HG03135 (cell line): ENCODE results near the gene TRIL.
A peak's percentile ranks its signal among the peaks of the same experiment; 100 is the strongest.

ENCODE experiments used
- ATAC-seq: cut with Tn5 transposase; IDR thresholded peaks from one replicate; pipeline ENCODE4 v1.9.1; 2021; ENCODE audit warnings: mild to moderate bottlenecking, moderate library complexity; ENCODE audit not compliant: unreplicated experiment

Gene TRIL

DNA sequence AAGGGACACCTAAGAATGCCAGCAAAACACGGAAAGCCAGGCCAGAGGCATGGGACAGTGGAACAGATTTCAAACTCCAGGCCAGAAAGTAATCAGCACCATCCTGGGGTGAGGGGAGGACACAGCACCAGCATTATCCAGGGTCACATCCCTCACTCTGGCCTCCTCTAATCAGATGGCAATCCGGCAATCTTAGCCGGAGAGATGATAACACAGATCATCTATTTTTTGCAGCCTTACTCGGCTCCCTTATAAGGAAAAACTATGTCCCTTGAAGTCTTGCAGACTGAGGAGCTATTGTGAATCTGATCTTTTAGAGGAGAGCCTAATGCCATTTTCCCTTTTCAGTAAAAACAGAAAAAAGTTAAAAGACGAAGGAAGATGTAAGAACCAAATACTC, 16.5 kb downstream of the TRIL start:
- ATAC-seq: no peak

DNA sequence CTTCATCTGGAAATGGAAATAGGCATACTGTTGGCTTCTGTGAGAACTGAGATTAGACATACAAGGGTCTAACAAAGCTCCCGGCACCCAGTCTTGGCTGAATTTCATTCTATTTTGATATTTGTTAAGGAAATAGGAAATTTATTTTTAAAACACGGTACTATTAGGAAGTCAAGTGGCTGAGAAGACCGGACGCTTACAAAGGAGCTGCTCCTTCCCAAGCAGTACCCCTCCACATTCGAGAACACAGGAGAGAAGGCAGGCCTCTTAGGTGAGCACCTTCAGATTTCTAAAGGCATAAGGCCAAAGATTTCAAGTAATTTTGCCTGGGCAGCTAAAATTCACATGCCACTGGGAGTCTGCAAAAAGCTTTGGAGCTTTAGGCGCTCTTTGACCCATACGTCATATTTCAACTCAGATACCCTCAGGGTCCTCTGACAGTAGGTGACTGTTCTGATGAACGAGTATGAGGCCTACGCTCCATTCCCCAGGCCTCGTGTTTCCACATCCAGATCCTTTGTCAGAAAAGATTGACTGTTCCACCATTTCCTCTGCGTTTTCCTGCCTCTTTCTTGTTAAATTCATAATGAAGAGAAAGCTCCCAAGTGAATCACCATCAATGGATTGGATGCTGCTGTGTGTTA, 17.3 kb downstream of the TRIL start:
- ATAC-seq: no peak

DNA sequence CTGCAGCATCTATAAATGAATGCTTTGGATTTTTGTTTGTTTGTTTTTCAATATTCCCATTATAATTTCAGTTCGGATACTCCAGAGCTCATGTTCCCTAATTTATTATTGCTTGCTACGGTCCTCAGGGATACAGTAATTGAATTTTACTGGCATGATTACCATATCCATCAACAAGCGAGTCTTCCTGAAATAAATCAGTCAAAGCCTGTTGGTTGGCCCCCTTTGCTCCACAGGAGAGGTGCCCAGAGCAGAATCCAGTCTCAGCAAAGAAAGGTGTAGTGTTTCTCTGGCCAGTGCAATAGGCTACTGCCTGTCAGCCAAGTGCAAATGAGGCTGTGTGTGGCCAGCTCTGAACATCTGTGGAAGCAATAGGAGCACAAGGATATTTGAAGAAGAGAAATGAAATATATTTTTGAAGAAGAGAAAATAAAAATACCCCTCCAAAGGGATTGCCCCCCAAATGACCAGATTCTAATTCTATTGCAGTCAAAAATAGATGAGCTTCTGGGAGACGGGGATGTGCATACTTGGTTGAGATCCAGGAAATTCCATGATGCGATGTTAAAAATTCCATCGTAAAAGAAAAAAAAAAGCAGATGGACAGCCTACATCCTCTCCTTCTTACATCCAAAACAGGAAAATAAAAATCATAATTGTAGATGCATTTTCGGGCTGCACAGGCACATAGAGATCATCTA, 18.1 kb downstream of the TRIL start:
- ATAC-seq: no peak

DNA sequence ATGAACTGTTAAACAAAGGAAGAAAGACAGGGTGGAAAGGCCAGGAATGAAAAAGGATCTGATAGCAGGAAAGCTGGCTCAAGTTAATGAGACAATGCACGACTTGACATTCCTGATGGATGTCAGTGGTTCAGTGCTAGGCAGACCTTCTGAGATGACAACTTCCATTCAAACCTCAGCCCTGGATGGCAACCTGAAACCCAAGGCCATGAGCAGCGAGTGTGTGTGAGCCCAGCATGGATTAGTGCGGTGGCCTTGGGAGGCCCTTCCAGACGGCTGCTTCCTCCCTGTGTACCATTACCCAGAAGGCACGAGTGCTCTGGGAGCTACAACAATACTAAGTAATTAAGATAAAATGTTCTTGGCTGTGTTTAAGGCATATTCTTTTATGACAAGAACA, 18.8 kb downstream of the TRIL start:
- ATAC-seq: no peak

DNA sequence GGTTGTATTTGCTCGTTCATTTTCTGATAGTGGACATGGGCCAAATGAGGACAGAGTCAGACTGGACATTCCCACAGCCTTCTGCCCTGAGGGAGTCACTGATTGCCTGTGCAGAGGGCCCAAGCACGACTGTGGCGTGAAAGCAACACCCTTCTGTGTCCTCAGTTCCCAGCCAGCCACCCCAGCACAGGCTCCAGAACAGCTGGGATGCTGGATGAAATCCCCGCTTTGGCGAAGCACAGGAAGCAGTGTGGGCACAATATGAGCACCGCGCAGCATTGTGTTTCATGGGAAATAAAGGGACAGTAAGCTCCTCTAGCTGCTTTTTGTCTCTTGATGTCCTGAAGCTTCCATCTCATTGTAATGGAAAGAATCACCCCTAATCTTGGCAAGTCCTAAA, 20.5 kb downstream of the TRIL start:
- ATAC-seq: no peak

DNA sequence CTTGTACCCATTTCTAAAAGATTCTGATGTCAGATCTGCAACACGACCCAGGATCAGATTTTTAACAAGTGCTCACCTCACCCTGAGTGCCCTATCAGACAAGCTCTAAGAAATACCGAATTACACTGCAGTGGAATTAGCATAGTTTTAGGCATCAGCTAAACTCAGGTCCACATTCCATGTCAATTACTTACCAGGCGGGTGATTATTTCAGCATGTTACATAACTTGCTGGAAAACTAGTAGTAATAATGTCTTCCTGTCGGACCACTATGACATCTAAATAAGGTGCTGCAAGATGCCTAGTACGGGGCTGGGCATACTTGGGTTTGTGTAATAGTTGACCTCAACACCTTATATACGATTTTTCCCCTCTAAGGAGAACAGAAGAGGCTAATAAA, 21.0 kb downstream of the TRIL start:
- no peak for ATAC-seq

DNA sequence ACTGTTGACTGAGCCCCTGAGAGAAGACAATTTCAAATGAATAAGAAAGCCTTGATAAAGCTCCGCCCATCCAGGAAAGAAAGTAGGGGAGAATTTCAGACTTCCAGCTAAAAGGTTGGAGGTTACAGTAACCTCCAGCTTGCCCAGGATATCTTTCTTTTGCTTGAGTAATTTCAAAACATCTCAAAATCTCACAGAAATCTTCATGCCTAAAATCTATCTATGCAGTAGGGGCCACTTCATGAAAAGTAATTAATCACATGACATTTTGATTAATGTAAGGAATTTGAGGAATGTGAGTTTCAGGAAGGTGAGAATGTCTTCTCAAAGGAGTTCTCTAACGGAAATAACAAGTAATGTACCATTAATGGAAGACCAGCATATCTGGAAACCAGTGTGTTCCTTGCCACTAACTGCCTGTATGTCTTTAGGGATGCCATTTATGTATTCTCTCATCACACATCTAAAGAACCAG, 24.2 kb downstream of the TRIL start:
- ATAC-seq: no peak

DNA sequence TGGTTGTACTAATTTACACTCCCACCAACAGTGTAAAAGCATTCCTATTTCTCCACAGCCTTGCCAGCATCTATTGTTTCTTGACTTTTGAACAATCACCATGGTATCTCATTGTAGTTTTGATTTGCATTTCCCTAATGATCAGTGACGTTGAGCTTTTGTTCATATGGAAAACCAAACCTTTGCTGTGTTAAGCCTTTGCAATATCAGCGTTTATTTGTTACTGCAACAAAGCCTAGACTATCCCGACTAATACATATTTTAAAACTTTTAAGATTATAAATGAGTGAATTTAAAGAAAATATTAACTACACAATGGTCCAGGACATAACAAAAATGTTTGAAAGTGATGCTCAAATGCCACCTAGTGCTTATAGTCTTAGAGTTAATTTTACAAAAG, 26.6 kb downstream of the TRIL start:
- no peak for ATAC-seq

DNA sequence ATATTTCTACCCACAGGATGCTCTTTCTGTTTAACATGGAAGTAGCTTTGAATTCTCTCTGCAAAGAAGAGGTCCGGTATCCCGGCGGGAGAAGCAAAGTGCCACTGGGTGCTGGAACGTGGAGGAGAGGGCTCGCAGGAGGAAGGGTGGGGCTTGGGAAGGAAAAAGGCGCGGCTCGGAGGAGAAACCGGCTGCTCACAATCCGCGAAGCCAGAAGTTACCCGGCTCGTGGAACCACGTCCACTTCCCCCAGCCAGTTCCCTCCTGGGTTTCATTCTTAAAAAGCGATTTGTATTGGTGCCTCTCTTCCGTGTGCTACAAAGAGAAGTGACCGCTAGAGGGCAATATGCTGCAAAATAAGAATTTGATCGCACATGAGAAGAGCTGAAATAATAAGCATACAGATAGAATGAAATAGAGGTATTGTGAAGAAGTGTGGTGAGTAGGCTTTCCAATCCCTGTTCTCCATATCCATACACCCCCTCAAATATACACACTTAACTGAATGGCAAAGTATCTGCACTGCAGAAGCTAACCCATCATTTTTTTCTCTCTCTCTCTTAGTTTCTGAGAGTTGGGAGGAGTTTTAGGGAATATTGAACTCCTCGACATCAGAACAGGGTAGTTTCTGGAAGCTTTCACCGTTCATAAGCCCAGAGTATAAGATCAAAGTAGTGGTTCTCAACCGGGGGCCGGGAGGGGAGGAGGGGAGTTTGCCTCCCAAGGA, 31.1 kb downstream of the TRIL start:
- ATAC-seq: peak; percentile 90

DNA sequence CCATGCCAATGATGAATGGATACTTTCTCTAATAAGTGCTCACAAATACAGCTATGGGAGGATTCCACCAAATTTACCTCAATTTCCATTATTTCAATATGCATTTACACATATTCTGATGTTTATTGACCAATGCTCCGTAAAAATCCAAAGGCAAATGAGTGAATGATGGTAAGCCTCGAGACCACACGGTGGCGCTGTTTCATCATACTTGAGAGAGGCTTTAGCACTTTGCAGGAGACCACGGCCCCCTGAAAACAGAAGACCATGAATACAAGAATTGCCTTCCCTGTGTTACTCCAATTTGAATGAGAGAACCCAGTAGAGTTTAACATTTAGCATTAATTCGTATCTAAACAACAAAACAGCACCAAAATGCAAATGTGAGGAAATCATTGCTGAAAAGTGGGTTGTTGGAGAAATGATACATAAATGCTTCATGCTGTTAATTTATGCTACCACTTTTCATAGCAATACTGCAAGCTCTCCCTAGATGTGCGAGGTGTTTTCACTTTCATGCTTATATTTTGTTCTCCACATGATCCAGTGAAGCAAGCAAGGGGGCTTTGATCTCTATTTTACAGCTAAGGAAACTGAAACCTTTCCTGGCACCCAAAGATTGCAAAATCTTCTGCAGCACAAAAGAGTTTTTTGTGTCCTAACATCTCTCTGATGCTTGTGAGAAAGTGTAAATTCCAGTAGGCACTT, 35.4 kb downstream of the TRIL start:
- no peak for ATAC-seq

DNA sequence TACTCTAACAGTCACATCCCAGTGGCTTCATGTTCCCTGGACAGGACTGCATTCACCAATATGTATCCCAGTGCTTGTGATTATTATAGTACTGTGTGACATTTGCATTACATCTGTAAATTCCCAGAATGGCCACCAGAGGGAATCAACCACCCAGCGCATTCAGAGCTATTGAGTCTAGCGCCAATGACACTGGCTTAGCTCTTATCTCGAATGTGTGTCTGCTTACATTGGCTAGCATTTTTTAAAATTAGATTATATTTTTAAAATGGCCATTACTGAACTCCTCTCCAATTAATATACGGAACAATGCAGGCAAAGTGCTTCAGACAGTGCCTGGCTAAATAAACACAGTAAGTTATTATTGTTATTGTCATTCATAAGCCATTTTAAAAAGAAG, 36.3 kb downstream of the TRIL start:
- peak; percentile 78 for ATAC-seq

DNA sequence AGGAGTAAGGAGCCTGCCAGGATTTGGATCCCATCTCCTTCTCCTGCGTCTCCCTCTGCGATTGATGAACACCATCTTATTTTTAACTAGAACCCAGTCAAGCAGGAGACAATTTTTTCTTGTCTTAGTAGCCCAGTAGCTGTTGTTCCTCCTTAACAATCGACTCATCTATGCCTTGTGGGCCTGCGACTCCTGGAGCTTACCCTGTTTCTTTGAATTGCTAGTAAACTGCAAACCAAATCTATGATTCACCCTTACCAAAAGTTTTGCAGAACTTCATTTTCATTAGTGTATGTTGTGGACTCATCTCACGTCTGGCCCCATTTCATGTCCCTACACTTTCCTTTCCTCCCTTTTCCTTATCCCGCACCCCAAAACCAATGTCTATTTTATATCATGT, 37.7 kb downstream of the TRIL start:
- no peak for ATAC-seq

DNA sequence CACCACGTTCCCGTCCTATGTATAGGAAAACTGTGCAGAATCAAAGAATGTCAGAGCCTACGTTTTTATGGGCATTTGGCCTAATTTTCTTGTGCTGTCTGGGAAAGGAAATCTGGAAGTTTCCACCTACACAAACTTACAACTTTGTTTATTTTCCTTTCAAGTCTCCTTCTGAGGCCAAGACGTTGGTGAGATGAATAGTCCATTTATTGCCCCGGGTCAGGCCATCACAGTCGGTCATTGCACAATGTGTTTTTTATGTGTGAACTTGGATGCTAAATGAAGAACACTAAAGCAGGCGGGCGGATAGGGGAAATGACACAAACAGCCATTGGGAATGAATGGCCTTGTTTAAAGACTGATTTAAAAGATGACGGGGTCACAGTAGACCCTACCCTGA, 38.6 kb downstream of the TRIL start:
- ATAC-seq: no peak

DNA sequence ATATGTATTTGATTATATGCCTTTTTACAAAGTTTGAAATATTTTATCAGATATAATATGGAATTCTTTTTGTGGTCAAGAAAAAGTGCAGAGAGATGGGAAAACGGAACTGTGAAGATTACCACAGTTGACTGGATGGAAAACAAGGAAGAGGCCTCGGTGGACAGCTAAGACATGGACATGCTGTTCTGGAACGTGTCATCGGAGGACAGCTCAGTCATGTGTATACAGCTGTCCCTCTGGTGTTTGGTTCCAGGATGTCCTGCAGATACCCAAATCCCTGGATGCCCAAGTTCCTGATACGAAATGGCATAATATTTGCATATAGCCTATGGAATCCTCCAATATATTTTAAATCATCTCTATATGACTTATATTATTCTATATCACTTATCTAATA, 49.4 kb downstream of the TRIL start:
- no peak for ATAC-seq

DNA sequence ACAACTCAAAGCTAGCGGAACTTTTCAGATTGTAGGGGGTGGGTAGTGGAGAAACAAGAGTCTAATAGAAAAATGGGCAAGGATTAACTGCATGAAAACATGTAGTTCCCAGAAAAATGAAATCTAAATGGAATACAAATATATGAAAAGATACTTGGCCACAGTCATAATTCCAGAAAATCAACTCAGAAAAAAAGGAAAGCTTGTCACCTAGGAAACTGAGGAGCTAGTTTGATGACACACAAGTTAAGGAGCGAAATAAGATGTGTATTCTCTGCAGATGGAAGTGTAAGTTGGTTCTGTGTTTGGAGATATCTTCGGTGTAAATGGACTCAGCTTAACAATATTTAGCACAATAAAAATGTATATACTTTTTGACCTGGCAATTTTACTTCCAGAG, 52.7 kb downstream of the TRIL start:
- ATAC-seq: no peak

DNA sequence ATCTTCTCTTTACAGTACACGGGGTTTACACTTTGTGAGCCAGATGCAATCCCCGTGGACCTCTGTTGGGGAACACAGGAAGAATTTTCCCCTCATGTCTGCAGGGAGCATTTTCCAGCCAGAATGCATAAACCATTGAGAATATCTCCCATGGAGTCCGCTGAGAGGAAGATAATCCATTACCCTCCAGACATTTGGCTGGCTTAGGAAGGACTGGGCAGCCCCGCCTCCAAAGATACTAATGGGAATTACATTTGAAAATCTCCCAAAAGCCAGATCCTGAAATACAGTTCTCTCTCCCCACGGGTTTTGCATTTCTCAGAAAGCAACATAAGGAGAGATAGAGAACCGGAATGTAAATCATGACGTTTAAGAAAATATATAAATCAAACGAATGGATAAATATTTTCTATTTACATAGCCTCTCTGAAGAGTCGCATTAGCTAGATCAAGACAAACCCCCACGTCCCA, 53.5 kb downstream of the TRIL start:
- no peak for ATAC-seq

DNA sequence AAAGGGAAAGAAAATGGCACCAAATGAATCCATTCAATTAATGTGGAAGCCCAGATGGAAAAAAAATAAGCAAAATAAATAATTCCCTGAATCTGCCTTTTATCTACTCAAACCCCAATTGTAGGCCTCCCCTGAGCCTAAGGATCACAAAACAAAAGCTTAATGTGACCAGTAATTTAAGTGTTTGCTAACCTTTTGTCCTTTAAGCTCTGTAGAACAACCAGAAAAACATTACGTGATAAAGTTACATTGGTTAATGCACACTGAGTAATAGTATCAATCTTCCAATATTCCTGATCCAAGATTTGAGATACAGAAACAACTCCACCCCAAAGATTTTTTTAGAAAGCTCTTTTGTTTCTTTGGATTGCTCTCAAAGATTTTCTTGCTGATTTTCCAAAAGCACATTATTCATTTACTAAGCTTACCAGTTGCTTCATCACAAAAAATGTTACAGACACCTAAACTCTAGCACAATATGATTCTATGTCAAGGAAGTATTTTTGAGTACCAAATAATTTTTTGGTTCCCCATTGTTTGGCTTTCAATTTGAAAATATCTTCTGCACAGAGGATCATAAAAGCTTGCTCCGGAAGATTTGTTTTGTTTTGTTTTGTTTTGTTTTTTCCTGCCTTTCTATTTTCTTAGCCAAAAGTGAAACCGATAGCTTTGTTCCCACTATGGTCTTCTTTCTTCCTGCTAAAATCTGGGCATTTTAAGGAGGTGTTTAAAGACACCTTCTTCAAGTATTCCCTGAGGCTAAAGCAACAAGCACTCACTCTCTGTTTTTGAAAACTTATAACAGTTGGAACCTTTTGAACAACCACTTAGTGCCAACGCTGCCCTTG, 54.2 kb downstream of the TRIL start:
- no peak for ATAC-seq
